ENCODE data around the gene CDK5RAP1.
A peak's percentile ranks its signal among the peaks of the same experiment; 100 is the strongest.

Gene CDK5RAP1

DNA sequence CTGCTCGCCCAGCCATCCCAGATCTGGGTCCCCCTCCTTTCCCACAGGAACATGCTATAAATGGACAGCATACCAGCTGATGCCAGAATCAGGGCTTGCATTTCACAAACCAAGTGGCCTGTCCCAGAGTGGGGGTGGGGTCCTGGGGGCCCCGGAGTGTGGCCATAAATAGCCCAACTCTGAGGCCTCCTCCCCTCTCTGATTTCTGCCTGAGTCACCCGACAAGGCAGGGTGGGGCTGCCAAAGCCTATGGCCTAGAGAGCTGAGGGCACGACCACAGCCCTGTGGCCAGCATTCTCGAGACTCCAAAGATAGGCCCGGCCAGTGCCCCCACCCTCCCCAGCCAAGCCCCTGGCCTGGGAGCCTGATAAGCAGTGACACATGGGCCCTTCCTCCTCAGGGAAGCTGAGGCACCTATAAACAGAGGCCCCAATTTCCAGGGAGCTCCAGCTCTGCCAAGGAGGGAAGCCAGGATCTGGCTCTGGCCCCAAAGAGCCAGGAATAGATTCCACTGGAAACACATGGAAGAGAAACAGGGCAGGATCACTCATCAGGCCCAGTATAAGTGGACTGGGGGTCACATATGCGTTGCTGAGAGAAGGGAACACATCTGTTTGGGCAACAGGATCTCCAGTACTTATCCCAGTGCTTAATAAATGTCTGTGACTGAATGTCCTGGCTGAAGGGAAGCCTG lies 22.0 kb upstream of the CDK5RAP1 start:
- Histone ChIP-seq H3K9me3 (ENCODE audit: insufficient read depth, low read depth, low read length) (no peaks in the 10 kb centered on the region), H3K4ac (ENCODE audit: low read depth, low read length) (no peak overlapping the region), H2BK12ac (ENCODE audit: low read length) (no peak overlapping the region), H4K12ac (ENCODE audit: low read depth, low read length) (no peak overlapping the region), H3K9ac (ENCODE audit: low read length) (no peak overlapping the region), H3K14ac (ENCODE audit: low read length) (no peak overlapping the region), H2AK5ac (ENCODE audit: low read length) (no peak overlapping the region), H2BK5ac (ENCODE audit: low read depth, low read length, poor library complexity) (no peak overlapping the region), H4K91ac (ENCODE audit: low read depth, low read length) (no peak overlapping the region), H3K4me1 (ENCODE audit: control insufficient read depth in 1 of 2, insufficient read depth in 2 of 2, low read length in 2 of 2) (no peaks in the 10 kb centered on the region), H3K27me3 (ENCODE audit: insufficient read depth, low read length) (no peaks in the 10 kb centered on the region), H2AFZ (ENCODE audit: insufficient read depth, low read length, poor library complexity) (no peak overlapping the region), H3K18ac (ENCODE audit: low read length) (no peak overlapping the region), H3K27ac (ENCODE audit: low read depth, low read length) (no peak overlapping the region), H3K4me3 (ENCODE audit: low read depth, low read length) (no peak overlapping the region), H3K4me2 (ENCODE audit: low read length) (no peak overlapping the region), H4K8ac (ENCODE audit: low read depth, low read length) (no peak overlapping the region), H3K23ac (ENCODE audit: low read length) (no peak overlapping the region), H3K79me1 (ENCODE audit: low read length) (no peaks in the 10 kb centered on the region), H3K79me2 (ENCODE audit: control insufficient read depth, insufficient read depth, low read length, poor library complexity) (no peaks in the 10 kb centered on the region), H2BK120ac (ENCODE audit: insufficient read depth, low read length, poor library complexity) (no peak overlapping the region), H3K36me3 (ENCODE audit: control insufficient read depth in 1 of 2, insufficient read depth in 2 of 2, low read length in 2 of 2) (no peaks in the 10 kb centered on the region)
- WGBS (ENCODE audit: extremely low coverage, insufficient coverage, insufficient read length): no CpG with 5 or more reads among the region's 7 CpGs
- no peak for DNase-seq

- H3K36me3 ChIP-seq (ENCODE audit: control insufficient read depth in 1 of 2, insufficient read depth in 2 of 2, low read length in 2 of 2): no peaks in the 10 kb centered on the region
- H3K27me3 ChIP-seq (ENCODE audit: insufficient read depth, low read length): no peaks in the 10 kb centered on the region
- no CpG with 5 or more reads among the region's 7 CpGs for WGBS (ENCODE audit: extremely low coverage, insufficient coverage, insufficient read length)
- no peak overlapping the region for H2AFZ ChIP-seq (ENCODE audit: insufficient read depth, low read length, poor library complexity)
- H3K79me1 ChIP-seq (ENCODE audit: low read length): no peaks in the 10 kb centered on the region
- H3K14ac ChIP-seq (ENCODE audit: low read length): no peak overlapping the region
- no peak overlapping the region for H3K4me2 ChIP-seq (ENCODE audit: low read length)
- H3K23ac ChIP-seq (ENCODE audit: low read length): no peak overlapping the region
- H3K4me3 ChIP-seq (ENCODE audit: low read depth, low read length): no peak overlapping the region
- H3K9me3 ChIP-seq (ENCODE audit: insufficient read depth, low read depth, low read length): no peaks in the 10 kb centered on the region
- no peak overlapping the region for H3K18ac ChIP-seq (ENCODE audit: low read length)
- no peak overlapping the region for H2AK5ac ChIP-seq (ENCODE audit: low read length)
- no peak overlapping the region for H2BK120ac ChIP-seq (ENCODE audit: insufficient read depth, low read length, poor library complexity)
- no peak overlapping the region for H4K8ac ChIP-seq (ENCODE audit: low read depth, low read length)
- H4K91ac ChIP-seq (ENCODE audit: low read depth, low read length): no peak overlapping the region
- no peak overlapping the region for H2BK12ac ChIP-seq (ENCODE audit: low read length)
- H3K27ac ChIP-seq (ENCODE audit: low read depth, low read length): no peak overlapping the region
- no peaks in the 10 kb centered on the region for H3K4me1 ChIP-seq (ENCODE audit: control insufficient read depth in 1 of 2, insufficient read depth in 2 of 2, low read length in 2 of 2)
- no peak overlapping the region for H2BK5ac ChIP-seq (ENCODE audit: low read depth, low read length, poor library complexity)
- H3K9ac ChIP-seq (ENCODE audit: low read length): no peak overlapping the region
- no peak overlapping the region for H4K12ac ChIP-seq (ENCODE audit: low read depth, low read length)
- no peaks in the 10 kb centered on the region for H3K79me2 ChIP-seq (ENCODE audit: control insufficient read depth, insufficient read depth, low read length, poor library complexity)
- DNase-seq: no peak
- no peak overlapping the region for H3K4ac ChIP-seq (ENCODE audit: low read depth, low read length)
Measured at GRCh38 chr20:33419140-33419974, 18.0 kb upstream of the CDK5RAP1 start.

- Histone ChIP-seq H2AK5ac (ENCODE audit: low read length) (no peak overlapping the region), H2AFZ (ENCODE audit: insufficient read depth, low read length, poor library complexity) (no peak overlapping the region), H3K9me3 (ENCODE audit: insufficient read depth, low read depth, low read length) (no peaks in the 10 kb centered on the region), H4K91ac (ENCODE audit: low read depth, low read length) (no peak overlapping the region), H3K4ac (ENCODE audit: low read depth, low read length) (no peak overlapping the region), H3K79me2 (ENCODE audit: control insufficient read depth, insufficient read depth, low read length, poor library complexity) (no peaks in the 10 kb centered on the region), H3K9ac (ENCODE audit: low read length) (no peak overlapping the region), H3K79me1 (ENCODE audit: low read length) (no peaks in the 10 kb centered on the region), H3K4me2 (ENCODE audit: low read length) (no peak overlapping the region), H2BK5ac (ENCODE audit: low read depth, low read length, poor library complexity) (no peak overlapping the region), H4K12ac (ENCODE audit: low read depth, low read length) (no peak overlapping the region), H3K23ac (ENCODE audit: low read length) (no peak overlapping the region), H4K8ac (ENCODE audit: low read depth, low read length) (no peak overlapping the region), H2BK12ac (ENCODE audit: low read length) (no peak overlapping the region), H3K36me3 (ENCODE audit: control insufficient read depth in 1 of 2, insufficient read depth in 2 of 2, low read length in 2 of 2) (no peaks in the 10 kb centered on the region), H3K4me3 (ENCODE audit: low read depth, low read length) (no peak overlapping the region), H3K18ac (ENCODE audit: low read length) (no peak overlapping the region), H3K14ac (ENCODE audit: low read length) (no peak overlapping the region), H3K4me1 (ENCODE audit: control insufficient read depth in 1 of 2, insufficient read depth in 2 of 2, low read length in 2 of 2) (no peaks in the 10 kb centered on the region), H3K27ac (ENCODE audit: low read depth, low read length) (no peak overlapping the region), H3K27me3 (ENCODE audit: insufficient read depth, low read length) (no peaks in the 10 kb centered on the region), H2BK120ac (ENCODE audit: insufficient read depth, low read length, poor library complexity) (no peak overlapping the region)
- DNase-seq: no peak
- no CpG with 5 or more reads among the region's 3 CpGs for WGBS (ENCODE audit: extremely low coverage, insufficient coverage, insufficient read length)
Measured at GRCh38 chr20:33418033-33418432, 16.7 kb upstream of the CDK5RAP1 start.

DNA sequence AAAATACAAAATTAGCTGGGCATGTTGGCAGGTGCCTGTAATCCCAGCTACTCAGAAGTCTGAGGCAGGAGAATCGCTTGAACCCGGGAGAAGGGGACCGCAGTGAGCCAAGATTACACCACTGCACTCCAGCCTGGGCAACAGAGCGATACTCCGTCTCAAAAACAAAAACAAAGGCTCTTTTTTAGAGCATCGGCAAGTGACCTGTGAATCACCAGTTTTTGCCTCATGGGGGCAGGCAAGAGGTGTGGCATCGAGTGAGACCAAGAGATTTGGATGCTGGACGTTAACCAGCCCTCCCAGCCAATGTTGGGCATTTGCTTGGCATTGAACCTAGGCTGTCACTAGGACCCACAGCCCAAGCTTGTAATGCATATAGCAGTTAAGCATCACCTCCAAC lies 14.6 kb upstream of the CDK5RAP1 start:
- Histone ChIP-seq H2BK5ac (ENCODE audit: low read depth, low read length, poor library complexity) (no peak overlapping the region), H3K18ac (ENCODE audit: low read length) (no peak overlapping the region), H2AFZ (ENCODE audit: insufficient read depth, low read length, poor library complexity) (no peak overlapping the region), H2BK12ac (ENCODE audit: low read length) (no peak overlapping the region), H4K91ac (ENCODE audit: low read depth, low read length) (no peak overlapping the region), H3K4me1 (ENCODE audit: control insufficient read depth in 1 of 2, insufficient read depth in 2 of 2, low read length in 2 of 2) (no peaks in the 10 kb centered on the region), H3K79me2 (ENCODE audit: control insufficient read depth, insufficient read depth, low read length, poor library complexity) (no peaks in the 10 kb centered on the region), H3K4ac (ENCODE audit: low read depth, low read length) (no peak overlapping the region), H2BK120ac (ENCODE audit: insufficient read depth, low read length, poor library complexity) (no peak overlapping the region), H3K9ac (ENCODE audit: low read length) (no peak overlapping the region), H3K14ac (ENCODE audit: low read length) (no peak overlapping the region), H3K4me3 (ENCODE audit: low read depth, low read length) (no peak overlapping the region), H3K9me3 (ENCODE audit: insufficient read depth, low read depth, low read length) (peaks cover 2% of the 10 kb centered on the region), H3K4me2 (ENCODE audit: low read length) (no peak overlapping the region), H3K36me3 (ENCODE audit: control insufficient read depth in 1 of 2, insufficient read depth in 2 of 2, low read length in 2 of 2) (no peaks in the 10 kb centered on the region), H4K12ac (ENCODE audit: low read depth, low read length) (no peak overlapping the region), H2AK5ac (ENCODE audit: low read length) (no peak overlapping the region), H3K27ac (ENCODE audit: low read depth, low read length) (no peak overlapping the region), H3K23ac (ENCODE audit: low read length) (no peak overlapping the region), H3K79me1 (ENCODE audit: low read length) (no peaks in the 10 kb centered on the region), H4K8ac (ENCODE audit: low read depth, low read length) (no peak overlapping the region), H3K27me3 (ENCODE audit: insufficient read depth, low read length) (no peaks in the 10 kb centered on the region)
- no CpG with 5 or more reads among the region's 8 CpGs for WGBS (ENCODE audit: extremely low coverage, insufficient coverage, insufficient read length)
- peak in 1 of 2 donors; percentile 47 for DNase-seq
